HL-60 (cell line): Measurements from ENCODE around the gene CMIP. TPM values are rescaled to one million over a fixed set of nuclear protein-coding genes. Genes with fewer than 3 reads are reported as not detected.

Source experiments
- DNase-seq, 2 experiments: peaks; one replicate each; pipeline ENCODE4 v3.0.0-alpha.2; 2010 to 2020; ENCODE audit warnings: low read depth in 1 of 2, low spot score in 1 of 2
- H3K27ac ChIP-seq: fragments of 250-450 bp; sonication (Bioruptor Pico); replicated peaks from 2 replicates; pipeline ENCODE4 v1.5.1; 2020; ENCODE audit warnings: mild to moderate bottlenecking, moderate library complexity
- H3K27me3 ChIP-seq: fragments of 250-450 bp; sonication (Bioruptor Pico); 2 replicates; pipeline ENCODE4 v1.5.1; 2021; ENCODE audit warnings: mild to moderate bottlenecking, moderate library complexity; ENCODE audit not compliant: insufficient read depth, poor library complexity, severe bottlenecking
- H3K4me3 ChIP-seq: replicated peaks from 2 replicates; pipeline ENCODE4 v1.5.1; 2011; ENCODE audit warnings: mild to moderate bottlenecking, control low read depth, low read length; ENCODE audit not compliant: insufficient read depth
- GABPA ChIP-seq: IDR thresholded peaks from 2 replicates; pipeline ENCODE4 v1.6.1; 2012; ENCODE audit warnings: low read depth
- POLR2AphosphoS5 ChIP-seq: IDR thresholded peaks from 2 replicates; pipeline ENCODE4 v1.6.1; 2012; ENCODE audit warnings: low read depth
- SPI1 ChIP-seq: IDR thresholded peaks from 2 replicates; pipeline ENCODE4 v1.6.1; 2012; ENCODE audit warnings: low read depth, mild to moderate bottlenecking, borderline replicate concordance
- microRNA-seq: library from miRNA; unstranded; fragments of <30 nt; microRNA quantifications from one replicate; pipeline ENCODE4, GENCODE V29; 2018
- TF ChIP-seq, protein P1 (sequence below): IDR thresholded peaks from one replicate; pipeline ENCODE4 v1.5.1; 2011; ENCODE audit warnings: low read length, control low read depth, inconsistent platforms; ENCODE audit not compliant: insufficient read depth
- TF ChIP-seq, protein P2 (sequence below): IDR thresholded peaks from 2 replicates; pipeline ENCODE4 v1.6.1; 2012; ENCODE audit warnings: low read depth; ENCODE audit not compliant: insufficient replicate concordance

Gene CMIP

DNA sequence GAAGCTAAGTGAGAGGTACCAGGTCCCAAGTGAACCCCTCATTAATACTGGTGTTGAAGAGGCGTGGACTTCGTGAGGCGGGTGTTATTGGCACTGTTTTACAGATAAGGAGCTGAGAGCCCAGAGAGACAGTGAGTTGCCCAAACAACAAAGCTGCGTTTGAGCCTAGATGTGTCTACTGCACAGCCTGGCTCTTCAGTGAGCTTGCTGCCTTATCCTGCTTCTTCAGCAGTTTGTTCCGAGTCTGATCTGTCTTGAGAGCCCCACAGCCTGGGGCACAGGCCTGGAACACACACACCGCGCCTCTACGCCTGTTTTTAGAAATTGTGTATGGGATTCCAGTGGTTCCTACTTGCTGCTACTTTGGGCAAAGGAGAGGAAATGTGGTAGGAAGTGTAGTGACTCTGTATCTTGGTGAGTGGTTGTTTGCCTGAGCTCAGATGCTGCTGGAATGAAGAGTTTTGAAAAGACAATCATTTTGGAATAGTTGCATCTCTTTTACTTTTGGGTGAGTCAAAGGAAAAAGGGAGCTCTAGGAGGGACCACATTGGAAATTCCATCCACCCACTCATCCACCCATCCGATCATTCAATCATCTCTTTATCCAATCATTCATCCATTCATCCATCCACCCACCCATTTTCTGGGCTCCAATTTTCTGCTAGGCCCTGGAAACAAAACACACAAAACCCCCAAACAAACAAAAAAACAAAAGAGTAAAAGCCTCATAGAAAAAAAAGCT lies 312.2 kb downstream of the CMIP start:
- Histone ChIP-seq H3K27ac (no peak overlapping the region), H3K4me3 (no peak overlapping the region), H3K27me3 (no peaks in the 10 kb centered on the region)
- TF ChIP-seq POLR2AphosphoS5 (no peak), SPI1 (no peak), GABPA (no peak)
- TF ChIP-seq, protein P1, sequence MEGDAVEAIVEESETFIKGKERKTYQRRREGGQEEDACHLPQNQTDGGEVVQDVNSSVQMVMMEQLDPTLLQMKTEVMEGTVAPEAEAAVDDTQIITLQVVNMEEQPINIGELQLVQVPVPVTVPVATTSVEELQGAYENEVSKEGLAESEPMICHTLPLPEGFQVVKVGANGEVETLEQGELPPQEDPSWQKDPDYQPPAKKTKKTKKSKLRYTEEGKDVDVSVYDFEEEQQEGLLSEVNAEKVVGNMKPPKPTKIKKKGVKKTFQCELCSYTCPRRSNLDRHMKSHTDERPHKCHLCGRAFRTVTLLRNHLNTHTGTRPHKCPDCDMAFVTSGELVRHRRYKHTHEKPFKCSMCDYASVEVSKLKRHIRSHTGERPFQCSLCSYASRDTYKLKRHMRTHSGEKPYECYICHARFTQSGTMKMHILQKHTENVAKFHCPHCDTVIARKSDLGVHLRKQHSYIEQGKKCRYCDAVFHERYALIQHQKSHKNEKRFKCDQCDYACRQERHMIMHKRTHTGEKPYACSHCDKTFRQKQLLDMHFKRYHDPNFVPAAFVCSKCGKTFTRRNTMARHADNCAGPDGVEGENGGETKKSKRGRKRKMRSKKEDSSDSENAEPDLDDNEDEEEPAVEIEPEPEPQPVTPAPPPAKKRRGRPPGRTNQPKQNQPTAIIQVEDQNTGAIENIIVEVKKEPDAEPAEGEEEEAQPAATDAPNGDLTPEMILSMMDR, result no peak
- TF ChIP-seq, protein P2, sequence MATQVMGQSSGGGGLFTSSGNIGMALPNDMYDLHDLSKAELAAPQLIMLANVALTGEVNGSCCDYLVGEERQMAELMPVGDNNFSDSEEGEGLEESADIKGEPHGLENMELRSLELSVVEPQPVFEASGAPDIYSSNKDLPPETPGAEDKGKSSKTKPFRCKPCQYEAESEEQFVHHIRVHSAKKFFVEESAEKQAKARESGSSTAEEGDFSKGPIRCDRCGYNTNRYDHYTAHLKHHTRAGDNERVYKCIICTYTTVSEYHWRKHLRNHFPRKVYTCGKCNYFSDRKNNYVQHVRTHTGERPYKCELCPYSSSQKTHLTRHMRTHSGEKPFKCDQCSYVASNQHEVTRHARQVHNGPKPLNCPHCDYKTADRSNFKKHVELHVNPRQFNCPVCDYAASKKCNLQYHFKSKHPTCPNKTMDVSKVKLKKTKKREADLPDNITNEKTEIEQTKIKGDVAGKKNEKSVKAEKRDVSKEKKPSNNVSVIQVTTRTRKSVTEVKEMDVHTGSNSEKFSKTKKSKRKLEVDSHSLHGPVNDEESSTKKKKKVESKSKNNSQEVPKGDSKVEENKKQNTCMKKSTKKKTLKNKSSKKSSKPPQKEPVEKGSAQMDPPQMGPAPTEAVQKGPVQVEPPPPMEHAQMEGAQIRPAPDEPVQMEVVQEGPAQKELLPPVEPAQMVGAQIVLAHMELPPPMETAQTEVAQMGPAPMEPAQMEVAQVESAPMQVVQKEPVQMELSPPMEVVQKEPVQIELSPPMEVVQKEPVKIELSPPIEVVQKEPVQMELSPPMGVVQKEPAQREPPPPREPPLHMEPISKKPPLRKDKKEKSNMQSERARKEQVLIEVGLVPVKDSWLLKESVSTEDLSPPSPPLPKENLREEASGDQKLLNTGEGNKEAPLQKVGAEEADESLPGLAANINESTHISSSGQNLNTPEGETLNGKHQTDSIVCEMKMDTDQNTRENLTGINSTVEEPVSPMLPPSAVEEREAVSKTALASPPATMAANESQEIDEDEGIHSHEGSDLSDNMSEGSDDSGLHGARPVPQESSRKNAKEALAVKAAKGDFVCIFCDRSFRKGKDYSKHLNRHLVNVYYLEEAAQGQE, result no peak
- no peak for DNase-seq

GRCh38 chr16:81758376-81758775 lies 313.8 kb downstream of the CMIP start:
- Histone ChIP-seq H3K27me3 (no peaks in the 10 kb centered on the region), H3K4me3 (no peak overlapping the region), H3K27ac (no peak overlapping the region)
- TF ChIP-seq GABPA, result no peak
- TF ChIP-seq SPI1, result peak; percentile 33; the same call in 1 of the 2 replicates
- no peak for DNase-seq

Small RNA genes lying within 50 kb of the gene (microRNA-seq; reads per million reads assigned to microRNA genes)
- gene MIR6504 (not detected), gene MIR7854 (5.4 reads per million, percentile 17 among the genes with 10 or more reads in this experiment)
